ENCODE data around the gene FOXN3.

- TF ChIP-seq CTCF (IDR thresholded peaks at IDR 0.05) (no peak), POLR2A (IDR thresholded peaks at IDR 0.05) (no peak)
These were observed 15.3 kb downstream of the FOXN3 start for GRCh38 chr14:89401761-89402160.
